GM18499 (cell line): ENCODE data around the gene RACGAP1.

Experiments
- ATAC-seq: cut with Tn5 transposase; IDR thresholded peaks from one replicate; pipeline ENCODE4 v1.9.1; 2021; ENCODE audit warnings: moderate number of reproducible peaks; ENCODE audit not compliant: insufficient read depth, unreplicated experiment

Gene RACGAP1

DNA sequence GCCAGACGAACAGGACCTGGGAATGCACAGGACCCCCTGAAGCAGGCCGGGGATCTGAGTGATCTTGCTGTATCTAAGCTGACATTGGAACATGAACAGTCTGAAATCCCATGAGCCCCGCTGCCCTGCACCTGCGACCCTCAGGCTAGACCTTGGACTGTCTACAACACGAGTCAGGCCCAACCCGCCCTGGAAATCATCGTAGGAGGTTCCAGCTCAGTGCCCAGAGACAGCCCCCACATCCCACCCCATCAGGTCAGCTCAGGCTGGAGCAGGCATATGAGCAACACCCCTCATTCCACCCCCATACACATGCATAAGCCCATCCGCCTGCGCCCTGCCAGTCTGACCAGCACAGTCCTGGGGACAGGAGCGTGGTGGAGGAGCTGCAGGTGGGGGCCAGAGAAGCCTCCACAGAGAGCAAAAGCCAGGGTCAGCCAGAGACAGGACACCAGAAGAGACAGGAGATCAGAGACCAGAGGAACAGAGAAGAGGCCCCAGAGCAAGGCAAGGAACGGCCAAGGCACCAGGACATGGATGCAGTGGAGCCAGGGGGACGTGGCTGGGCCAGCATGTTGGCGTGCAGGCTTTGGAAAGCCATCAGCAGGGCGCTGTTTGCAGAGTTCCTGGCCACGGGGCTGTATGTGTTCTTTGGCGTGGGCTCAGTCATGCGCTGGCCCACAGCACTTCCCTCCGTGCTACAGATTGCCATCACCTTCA, 52.5 kb downstream of the RACGAP1 start, which contains the start of gene AQP6:
Gene AQP6, plus strand, starts transcription at position 307 of the 720 bp plus-strand sequence. Its CDS starts 227 bp downstream, at position 534.
- ATAC-seq = no peak

- ATAC-seq = no peak
Measured at GRCh38 chr12:49972129-49972528, 53.2 kb downstream of the RACGAP1 start.

- ATAC-seq = no peak
Measured at GRCh38 chr12:49971141-49971540, 54.2 kb downstream of the RACGAP1 start.

- no peak for ATAC-seq
Measured at GRCh38 chr12:49970658-49971057, 54.6 kb downstream of the RACGAP1 start.

DNA sequence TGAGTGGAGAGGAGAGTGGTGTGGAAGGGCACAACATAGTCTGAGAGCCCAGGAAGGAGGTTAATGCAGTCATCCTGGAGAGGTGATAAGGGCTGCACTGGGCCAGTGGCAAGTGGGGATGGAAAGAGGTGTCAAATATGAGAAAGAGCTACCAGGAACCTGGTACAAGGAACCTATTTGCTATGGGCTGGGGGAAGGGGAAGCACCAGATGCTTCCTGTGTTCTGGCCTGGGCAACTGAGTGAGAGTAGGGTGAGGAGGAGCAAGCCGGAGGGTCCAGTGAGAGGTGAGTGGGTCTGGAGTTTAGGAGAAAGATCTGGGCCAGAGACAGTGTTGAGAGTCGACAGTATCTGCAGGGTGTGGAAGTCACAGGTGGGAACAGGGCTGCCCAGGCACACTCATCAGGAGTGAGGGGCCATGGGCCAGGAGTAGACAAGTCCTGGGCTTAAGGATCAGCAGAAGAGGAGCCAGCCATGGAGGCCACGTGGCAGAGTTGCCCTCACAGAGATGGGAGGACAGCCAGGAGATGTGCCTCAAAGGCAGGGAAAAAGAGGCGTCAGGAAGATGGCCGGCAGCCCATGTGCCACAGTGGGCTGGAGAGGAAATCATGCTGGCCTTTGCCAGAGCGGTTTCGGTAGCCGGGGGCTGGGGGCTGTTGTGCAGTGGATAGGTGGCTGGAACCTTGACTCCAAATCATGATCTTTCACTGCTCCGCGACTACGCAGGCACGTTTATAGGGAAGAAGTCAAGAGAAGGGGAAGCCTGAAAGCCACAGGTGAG, 55.5 kb downstream of the RACGAP1 start:
- no peak for ATAC-seq

GRCh38 chr12:49969027-49969426, 56.3 kb downstream of the RACGAP1 start:
- ATAC-seq = no peak

DNA sequence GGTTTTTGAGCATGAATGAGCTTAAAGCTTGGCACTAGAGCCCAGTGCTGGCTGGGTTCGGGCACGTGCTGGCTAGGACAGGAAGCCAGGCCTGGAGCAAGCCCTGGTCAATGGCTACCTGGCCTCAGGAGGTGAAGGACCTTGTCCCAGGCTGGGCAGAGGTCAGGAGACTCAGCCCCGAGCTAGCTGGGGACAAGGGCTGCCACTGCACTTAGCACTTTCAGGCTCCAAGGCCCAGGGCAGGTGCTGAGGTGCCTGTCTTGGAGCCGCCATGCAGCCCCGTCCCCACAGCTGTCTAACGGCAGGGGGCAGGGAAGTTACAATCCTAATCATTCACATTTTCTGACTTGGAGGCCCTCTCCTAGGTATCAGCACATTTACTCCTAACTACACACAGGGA, 56.8 kb downstream of the RACGAP1 start:
- no peak for ATAC-seq

DNA sequence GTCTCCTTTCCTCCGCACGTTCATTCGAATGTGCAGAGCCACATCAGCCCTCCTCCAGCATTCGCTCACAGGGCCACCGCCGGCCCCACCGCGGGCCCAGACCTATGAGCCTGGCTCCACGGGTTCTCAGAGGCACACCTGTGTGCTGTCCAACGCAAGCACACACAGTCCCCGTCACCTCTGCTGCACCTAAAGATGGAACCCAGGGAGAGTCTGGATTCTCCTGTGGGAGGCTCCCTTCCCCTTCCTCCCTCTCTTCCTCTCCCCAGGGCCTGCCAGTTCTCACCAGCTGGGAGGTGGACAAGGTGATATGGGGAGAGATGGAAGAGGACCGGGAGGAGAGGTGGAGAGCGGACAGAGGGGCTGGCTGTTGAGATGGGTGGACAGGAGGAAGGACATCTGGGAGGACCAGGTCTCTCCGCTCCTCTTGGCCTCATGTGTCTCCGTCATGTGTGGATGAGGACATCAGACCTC, 57.5 kb downstream of the RACGAP1 start:
- ATAC-seq = no peak

DNA sequence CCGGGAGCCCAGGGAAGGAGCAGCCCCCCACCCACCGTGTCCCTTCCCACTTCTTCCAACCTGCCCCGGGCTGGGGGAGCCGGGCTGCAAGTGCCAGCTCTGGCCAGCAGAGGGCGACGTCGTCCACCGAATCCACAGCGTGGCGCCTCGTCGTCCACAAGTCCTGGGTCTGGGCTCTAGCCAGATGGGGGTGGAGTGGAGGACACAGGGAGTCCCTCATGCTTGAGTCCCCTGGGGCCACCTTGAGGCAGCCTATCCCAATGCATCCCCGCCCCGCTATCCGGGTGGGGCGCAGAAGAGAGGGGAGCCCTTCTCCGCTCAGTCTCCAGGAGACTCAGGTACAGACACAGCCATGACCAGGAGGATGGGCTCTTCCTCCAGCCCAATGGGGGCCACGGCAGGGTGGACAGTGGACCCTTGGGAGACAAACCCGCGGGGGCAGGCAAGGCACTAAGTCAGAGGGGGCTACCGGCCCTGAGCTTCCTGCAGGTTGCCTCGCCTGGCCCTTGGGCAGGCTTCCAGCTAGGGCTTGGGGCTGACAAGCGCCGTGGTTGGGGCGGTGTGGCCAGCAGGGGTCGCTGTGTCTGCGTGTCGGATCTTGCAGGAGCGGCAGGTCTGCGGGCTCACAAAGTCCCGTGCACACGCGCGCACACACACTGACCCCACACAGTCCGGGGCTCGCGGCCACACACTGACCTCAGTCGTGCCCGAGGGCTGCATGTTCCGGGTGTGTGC, 58.1 kb downstream of the RACGAP1 start:
- ATAC-seq = no peak

DNA sequence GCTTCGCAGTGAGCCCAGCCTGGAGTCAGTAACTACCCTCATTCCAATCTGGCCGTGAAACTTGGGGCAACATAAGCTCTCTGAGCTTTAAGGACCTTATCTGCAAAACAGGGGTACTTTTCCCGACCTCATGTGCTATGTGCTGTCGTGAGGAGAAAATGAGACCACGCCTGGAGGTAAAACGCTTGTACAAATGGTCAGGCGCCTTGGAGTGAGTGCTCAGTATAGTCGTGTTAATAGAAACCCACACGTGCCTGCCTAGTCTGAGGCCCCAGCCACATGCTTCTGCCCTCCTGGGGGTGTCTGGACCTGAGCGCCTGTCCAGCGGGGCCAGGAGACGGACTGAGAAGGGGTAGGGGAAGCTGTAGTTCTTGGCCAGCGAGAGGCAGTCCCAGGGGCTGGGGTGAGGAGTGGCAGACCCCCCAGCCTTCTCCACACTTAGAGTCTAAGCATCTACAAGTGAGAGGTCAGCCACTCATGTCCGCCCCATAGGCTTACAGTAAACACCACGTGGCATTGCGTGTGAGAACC, 58.7 kb downstream of the RACGAP1 start:
- ATAC-seq = no peak

DNA sequence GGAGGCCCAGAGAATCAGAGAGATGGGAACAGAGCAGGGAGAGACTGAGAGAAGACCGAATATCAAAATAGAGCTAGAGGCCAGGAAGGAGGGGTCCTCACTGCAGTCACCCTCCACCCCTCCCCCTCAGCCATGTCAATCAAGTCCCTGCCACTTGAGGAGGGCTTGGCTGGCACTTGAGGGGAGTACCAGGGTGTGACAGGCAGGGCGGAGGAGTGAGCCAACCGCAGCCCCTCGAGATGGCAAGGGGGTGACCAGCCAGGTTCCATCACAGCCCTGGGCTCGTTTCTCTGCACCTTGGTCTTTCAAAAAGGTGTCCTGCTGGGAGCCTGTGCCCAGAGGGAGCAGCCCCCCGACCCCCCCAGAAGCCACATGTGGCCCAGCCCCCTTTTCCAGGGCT, 59.5 kb downstream of the RACGAP1 start:
- no peak for ATAC-seq

GRCh38 chr12:49964849-49965624, 60.3 kb downstream of the RACGAP1 start:
- no peak for ATAC-seq

DNA sequence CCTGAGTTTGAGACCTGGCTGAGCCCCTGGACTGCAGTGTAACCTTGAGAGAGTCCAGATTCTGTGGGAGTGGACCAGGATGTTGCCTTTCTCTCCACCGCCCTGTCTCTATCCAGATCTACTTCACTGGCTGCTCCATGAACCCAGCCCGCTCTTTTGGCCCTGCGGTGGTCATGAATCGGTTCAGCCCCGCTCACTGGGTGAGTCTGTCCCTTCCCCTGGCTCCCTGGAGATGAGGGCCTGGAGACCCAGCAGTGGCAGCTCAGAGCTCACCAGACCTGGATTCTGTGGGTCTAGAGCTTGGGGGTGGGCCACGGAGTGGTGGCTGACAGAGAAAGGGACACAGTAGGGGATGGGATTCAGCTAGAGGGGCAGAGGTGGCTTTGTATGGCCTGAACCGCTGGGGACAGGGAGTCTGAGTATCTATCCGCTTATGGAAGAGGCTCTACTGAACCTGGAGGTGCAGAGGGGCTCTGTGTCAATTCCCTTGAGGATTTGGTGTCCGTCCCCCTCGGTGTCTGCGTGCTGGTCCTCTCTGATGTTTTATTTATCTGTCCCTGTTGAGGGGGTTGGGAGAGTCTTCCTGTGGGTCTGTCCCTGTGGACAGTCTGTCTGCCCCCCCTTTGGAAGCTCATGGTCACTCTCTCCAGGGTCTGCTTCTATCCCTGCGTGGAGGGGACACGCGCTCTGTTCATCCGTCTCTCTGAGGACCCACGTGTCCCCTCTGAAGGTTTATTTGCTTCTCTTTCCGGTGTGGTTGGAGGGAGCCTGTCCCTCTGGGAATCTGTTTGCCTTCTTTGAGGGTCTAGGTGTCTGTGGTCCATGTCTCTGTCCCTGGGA, 61.1 kb downstream of the RACGAP1 start:
- no peak for ATAC-seq

DNA sequence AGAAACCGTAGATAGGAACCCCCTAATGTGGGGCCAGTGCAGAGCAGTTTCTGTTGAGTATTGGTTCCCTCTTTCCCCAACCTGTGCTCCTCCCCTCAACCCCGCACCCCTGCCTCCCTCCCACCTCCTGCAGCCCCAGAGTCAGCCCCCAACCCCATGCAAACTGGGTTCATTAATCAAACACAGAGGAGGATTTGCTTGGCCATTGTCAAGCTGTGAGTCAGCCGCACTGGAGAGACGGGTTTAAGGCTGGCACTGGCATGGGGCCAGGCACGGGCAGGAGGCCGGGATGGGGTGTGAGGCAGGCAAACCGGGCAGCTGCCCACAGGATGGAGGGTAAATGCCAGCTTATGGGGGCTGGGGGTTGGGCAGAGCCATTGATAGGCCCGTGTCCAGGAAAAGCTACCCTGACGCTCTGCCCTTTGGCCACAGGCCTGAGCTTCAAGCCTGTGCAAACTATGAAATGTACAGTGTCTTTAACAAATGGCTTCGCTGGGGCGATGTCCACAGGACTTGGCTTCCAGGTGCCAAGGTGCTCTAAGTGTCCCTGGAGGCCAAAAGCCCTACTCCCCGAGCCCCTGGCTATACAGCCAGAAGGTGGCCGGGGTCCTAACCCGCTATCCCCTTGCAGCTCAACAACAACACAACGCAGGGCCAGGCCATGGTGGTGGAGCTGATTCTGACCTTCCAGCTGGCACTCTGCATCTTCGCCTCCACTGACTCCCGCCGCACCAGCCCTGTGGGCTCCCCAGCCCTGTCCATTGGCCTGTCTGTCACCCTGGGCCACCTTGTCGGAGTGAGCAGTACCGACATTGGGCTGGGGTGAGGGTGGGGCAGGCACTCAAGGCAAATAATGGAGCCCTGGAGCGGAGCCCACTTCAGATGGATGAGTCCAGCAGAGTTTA, 62.2 kb downstream of the RACGAP1 start:
- no peak for ATAC-seq

GRCh38 chr12:49961993-49962764, 63.1 kb downstream of the RACGAP1 start:
- no peak for ATAC-seq

GRCh38 chr12:49961111-49961922, 64.0 kb downstream of the RACGAP1 start, which contains the start of gene AQP5:
AQP5 (plus strand) TSS chr12:49961872; CDS start chr12:49962018, 146 bp downstream.
- no peak for ATAC-seq
